ENCODE results near the gene RBM44.

DNA sequence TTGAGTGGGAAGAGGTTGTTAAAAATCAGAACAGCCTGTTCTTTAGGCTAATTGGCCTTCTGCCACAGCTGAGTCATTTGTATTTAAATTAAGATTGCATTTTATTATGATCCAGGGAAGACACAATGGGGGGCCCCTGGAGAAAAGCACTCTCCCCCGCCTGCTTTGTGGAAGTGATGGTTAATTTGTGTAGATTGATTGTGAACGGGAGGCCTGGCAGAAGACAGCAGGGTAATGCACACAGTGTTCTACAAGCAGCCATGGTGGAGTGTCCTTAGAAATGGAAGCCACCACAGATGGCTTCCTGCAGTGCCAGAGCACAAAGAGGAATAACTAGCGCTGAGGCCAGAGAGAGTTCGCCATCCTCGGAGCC lies 80.5 kb downstream of the RBM44 start:
- TF ChIP-seq, protein P1, sequence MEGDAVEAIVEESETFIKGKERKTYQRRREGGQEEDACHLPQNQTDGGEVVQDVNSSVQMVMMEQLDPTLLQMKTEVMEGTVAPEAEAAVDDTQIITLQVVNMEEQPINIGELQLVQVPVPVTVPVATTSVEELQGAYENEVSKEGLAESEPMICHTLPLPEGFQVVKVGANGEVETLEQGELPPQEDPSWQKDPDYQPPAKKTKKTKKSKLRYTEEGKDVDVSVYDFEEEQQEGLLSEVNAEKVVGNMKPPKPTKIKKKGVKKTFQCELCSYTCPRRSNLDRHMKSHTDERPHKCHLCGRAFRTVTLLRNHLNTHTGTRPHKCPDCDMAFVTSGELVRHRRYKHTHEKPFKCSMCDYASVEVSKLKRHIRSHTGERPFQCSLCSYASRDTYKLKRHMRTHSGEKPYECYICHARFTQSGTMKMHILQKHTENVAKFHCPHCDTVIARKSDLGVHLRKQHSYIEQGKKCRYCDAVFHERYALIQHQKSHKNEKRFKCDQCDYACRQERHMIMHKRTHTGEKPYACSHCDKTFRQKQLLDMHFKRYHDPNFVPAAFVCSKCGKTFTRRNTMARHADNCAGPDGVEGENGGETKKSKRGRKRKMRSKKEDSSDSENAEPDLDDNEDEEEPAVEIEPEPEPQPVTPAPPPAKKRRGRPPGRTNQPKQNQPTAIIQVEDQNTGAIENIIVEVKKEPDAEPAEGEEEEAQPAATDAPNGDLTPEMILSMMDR (conservative IDR thresholded peaks at IDR 0.05; ENCODE audit: low read depth, low read length), result no peak
- TF ChIP-seq EZH2phosphoT487 (IDR thresholded peaks at IDR 0.05; ENCODE audit: borderline replicate concordance, low read length), result no peak
- TF ChIP-seq EZH2 (IDR thresholded peaks at IDR 0.05; ENCODE audit: low read length, unreplicated experiment), result no peak
